LHCN-M2 (cell line): ENCODE data around the gene RNF144A. TPM values are rescaled to one million over a fixed set of nuclear protein-coding genes. Genes with fewer than 3 reads are reported as not detected.

Experiments used
- DNase-seq: peaks from one replicate; pipeline ENCODE4 v3.0.0-alpha.2; 2012; ENCODE audit warnings: low read depth
- total RNA-seq: library from RNA; depleted of rRNA; stranded (reverse); fragments of >200 nt; gene quantifications from 2 replicates; pipeline ENCODE4 v1.2.3, GENCODE V29; 2014

RNF144A gene
- total RNA-seq, 1 experiment from 2014 or later = 0.06 TPM

DNA sequence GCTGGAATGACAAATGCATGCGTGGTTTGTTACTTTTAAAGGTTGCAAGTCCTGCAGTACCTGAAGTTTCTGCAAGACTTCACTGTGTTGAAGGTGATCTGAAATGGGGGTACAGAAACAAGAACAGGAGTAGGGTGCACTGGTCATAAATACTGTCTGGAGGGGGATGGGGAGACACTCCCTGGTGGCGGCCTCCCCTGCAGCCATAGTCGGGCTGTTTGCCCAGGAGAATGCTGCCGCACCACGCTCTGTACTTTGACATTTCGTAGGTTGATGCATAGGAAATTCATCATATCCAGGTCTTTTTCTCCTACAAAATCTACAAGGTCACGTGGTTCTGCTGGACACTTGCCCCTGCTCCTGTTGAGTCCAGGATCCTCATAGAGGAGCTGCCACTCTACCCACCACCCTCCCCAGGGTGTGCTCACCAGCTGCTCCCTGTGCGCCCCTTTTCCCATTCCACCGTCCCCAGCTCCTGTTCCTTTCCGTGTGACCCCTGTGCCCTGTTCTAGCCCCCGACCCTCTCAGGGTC is 103.8 kb downstream of the RNF144A start:
- DNase-seq = no peak

DNA sequence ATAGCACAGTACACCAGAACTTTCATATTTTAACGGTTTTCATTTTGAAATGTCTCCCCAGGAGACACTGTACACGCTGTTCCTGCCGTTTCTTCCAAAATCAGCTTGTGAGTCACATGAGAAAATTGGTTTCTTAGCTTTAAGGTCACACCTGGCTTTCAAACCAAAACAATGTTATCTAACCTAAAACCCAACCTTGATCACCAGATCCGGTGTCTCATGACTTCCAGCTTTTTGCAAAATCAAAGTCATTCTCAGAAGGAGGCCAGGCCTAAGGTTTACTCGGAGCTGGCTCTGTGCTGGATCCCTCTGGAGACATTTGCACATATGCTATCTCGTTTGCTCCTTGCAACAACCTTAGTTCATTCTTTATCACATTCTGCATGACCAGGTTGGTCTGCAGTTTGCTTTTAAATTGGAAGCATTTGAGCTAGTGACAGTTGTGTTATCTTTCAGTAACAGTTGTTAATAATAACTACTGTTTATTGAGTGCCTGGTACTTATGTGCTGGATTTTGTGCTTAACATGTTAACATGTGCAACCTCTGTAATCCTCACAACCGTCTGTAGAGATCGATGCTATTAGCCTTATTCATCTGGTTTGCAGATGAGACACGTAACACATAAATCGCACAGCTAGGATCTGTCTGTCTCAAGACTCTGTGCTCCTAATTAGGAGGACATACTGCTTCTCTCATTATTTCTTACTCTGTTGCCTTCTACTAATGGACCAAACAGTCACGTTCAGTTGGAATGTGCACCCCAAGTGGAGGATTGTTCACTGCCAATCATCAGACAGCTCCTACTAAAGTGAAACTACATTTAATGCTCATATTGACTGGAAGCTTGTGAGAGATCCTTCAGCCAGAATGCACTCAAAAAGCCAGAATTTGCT is 105.5 kb downstream of the RNF144A start:
- no peak for DNase-seq

DNA sequence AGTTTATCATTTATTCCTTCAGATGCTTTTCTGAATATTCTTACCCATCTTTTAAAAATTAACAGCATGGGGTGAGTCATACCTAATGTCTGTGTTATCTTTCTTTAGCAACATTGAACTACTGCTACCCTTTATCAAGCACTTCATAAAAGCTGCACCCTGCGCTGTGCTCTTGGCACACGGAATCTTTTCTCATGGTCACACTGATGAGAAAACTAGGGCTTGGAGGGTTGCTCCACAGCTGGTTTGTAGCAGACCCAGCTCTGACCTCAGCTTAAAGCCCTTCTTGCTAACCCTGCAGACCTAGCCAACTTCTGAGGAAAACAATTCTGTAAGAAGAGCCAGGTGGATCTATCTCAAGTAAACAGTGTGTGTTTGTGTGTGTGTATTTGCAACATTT is 106.3 kb downstream of the RNF144A start:
- no peak for DNase-seq

DNA sequence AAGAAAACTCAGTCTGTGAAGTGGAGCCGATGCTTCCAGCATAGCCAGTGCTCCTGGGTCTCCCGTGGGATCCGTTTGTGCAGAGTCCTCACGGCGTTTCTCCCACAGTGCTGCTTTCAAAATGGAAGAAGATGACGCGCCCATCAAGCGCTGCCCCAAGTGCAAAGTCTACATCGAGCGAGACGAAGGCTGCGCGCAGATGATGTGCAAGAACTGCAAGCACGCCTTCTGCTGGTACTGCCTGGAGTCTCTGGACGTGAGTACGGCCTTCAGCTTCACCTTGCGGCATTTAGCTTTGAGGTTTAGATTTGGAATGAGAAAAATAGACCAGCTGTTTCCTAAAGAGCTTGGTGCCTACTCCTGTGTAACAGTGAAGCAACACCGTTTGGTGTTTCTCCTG is 107.0 kb downstream of the RNF144A start:
- DNase-seq = no peak

DNA sequence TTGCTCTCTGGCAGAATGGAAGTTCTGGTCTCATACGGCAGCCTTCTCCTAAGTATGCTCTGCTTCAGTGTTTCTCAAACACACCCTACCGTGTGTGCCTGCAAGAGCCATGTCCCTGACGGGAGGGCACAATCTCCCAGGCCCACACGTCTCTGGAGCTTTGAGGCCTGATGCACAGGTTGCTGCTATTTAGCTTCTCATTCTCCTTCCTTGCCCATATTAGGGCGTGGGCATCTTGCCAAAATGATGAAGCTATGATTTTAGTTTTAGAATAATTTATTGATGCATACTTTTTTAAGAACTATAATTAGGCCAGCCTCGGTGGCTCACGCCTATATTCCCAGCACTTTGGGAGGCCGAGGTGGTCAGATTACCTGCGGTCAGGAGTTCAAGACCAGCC is 107.9 kb downstream of the RNF144A start:
- no peak for DNase-seq

DNA sequence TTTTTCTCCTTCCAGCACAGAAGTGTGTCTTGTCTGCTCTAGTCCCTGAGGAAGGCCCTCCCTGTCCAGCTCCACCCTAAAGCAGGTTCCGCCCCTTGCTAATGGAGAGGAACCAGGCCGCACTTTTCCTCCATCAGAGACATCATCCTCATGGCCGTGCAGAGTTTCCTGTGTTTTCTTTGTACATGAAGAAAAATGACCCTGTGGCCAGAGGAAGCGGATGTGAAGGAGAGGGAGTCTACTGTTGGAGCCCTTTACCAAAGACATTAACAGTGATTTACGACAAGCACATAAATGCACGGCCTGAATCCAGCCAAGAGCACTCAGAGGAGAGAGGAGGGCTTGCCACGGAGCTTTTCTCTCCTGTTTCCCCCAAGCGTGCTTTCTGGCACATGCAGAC is 109.5 kb downstream of the RNF144A start:
- no peak for DNase-seq

DNA sequence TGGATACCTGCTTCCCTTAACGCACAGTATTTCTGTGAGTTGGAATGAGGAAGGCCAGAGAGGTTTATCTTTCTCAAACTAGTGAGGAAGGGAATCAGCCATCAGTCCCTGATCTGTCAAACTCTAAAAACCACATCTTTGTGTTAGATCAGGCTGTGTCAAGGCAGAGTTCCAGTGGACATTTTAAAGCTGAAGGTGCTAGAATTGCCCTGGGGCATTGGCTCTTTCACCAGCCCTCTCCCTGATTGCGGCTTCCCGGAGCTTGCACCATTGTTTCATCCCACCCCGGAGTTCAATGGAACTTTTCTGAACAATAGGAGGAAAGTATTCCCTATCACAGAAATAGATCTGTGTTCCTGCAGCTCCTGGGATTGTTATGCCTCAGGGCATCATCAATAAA is 110.2 kb downstream of the RNF144A start:
- no peak for DNase-seq

DNA sequence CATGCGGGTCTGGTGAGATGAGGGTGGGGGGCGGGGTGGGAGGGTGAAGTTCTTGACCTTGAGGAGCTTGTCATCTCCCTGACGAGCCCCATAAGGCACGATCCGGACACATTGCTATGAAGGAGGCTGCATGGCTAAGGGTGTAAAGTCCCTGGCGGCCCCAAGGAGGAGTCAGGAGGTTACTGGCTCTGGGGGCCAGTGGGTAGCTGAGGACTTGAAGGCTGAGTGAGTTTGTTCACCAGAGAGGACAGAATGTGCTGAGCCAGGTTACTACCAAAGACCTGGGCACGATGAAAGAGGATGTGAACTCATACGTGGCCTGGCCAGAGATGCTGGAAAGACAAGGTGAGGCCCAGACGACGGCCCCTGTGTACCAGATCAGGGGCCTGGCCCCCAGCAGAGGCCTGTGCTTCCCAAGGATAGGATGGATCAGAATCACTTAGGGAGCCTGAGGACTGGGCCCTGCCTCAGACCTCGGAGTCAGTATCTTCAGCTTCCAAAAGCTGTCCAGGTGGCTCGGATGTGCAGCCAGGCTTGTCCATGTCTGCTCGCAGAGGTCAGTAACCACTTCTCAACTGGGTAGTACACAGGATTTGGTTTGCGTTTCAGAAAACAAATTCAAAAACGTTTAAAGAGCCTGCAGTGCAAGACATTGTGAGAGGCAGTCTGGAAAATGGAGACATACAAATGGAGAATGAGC is 110.9 kb downstream of the RNF144A start:
- DNase-seq = no peak

DNA sequence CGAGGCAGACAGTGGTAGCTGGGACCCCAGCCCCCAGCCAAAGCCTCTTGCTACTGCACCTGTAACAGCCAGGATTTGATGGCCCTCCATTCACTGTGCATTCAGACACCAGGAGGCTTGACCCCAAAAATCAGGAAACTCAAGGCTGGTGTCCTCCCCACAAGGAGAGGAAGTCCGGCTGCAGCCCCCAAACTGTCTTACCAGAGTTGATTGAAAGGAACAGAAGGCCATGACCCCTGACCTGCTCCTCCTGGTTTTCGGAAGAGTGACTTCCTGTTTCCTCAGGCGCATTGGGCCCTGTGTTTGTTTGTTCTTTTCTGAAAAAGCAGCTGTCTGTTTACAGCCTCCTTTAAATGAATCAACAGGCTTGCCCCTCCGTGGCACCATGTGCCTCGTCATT is 111.6 kb downstream of the RNF144A start:
- DNase-seq = no peak

DNA sequence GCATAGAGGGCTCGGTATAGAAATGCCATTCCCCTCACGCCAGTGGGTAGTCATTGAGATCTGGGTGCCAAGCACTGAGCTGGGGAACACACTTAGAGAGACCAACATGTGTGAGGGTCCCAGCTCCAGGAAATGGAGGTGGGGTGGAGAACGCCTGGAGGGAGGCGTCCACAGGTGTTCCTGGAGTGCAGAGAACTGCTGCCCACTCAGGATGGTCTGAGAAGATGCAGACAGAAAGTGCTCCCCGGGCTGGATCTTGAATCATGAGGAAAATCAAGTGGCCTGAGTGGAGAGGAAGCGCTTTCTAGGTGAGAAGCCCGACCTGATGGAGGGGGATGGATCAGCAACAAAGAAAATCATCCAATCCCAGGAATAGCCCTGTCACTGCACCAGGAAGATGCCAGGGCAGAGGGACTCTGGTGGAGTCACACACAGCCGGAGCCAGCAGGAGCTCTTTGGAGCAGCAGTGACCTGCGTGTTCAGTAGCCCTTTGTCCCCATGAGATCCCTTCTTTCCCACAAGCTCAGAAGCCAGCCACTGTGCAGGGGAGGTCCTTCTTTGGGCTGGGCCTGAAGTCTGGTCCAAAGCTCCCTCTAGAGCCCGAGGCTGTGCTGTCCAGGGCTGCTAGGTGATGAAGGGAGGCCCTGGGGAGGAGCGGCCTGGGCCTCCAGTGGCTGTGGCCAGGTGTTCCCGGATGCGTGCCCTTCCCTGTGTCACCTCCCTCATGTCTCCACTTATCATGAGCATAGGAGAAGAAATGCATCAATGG is 112.3 kb downstream of the RNF144A start:
- DNase-seq = no peak

DNA sequence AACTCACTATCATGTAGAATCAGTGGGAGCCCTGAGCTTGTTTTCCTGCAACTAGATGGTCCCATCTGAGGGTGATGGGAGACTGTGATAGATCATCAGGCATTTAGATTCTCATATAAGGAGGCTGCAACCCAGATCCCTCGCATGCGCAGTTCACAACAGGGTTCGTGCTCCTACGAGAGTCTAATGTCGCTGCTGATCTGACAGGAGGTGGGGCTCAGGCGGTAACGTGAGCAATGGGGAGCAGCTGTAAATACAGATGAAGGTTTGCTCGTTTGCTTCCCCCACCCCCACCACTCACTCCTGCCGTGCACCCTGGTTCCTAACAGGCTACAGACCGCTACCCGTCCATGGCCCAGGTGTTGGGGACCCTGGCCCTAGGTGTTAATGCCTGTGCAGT is 113.6 kb downstream of the RNF144A start:
- no peak for DNase-seq

DNA sequence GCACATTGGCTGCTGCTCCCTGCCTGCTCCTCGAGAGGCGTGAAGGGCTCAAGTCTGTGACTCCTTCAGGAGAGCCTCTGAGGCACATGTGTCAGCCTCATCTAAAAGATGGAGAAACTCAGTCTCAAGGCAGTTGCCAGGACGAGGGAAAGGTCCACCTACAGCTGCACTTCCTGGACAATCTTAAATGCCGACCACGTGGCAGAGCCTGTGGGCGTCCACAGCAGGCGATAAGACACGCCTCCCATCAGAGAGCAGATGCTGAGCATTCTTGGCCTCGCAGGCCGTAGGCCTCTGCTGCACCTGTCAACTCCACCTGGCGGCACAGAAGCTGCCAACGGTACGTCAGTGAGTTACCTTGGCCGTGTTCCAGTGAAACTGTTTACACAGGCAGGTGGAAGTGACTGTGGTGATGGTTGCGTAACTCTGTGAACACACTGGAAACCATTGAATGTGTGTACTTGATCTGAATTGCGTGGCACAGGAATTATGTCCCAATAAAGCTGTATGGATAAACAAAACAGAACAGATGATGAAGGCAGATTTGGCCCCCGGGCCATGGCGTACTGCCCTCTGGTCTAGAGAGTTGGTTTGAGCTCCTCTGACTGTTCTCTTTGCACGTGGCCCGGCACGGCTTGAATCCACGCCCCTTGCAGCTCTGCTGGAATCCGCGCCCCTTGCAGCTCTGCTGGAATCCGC is 114.5 kb downstream of the RNF144A start:
- peak; percentile 2 for DNase-seq

DNA sequence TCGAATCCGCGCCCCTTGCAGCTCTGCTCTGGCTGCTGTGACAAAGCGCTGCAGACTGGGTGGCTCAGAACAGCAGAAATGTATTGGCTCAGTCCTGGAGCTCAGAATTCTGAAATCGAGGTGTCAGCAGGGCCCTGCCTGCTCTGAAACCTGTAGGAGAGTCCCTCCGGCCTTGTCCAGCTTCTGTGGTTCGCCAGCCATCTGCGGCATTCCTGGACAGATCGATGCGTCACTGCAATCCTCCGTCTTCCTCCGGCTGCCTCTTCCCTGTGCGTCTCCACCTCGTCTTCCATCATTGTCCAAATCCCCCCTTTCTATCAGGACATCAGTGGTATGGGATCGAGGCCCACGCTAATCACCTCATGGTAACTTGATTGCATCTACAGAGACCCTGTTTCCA is 115.2 kb downstream of the RNF144A start:
- no peak for DNase-seq

DNA sequence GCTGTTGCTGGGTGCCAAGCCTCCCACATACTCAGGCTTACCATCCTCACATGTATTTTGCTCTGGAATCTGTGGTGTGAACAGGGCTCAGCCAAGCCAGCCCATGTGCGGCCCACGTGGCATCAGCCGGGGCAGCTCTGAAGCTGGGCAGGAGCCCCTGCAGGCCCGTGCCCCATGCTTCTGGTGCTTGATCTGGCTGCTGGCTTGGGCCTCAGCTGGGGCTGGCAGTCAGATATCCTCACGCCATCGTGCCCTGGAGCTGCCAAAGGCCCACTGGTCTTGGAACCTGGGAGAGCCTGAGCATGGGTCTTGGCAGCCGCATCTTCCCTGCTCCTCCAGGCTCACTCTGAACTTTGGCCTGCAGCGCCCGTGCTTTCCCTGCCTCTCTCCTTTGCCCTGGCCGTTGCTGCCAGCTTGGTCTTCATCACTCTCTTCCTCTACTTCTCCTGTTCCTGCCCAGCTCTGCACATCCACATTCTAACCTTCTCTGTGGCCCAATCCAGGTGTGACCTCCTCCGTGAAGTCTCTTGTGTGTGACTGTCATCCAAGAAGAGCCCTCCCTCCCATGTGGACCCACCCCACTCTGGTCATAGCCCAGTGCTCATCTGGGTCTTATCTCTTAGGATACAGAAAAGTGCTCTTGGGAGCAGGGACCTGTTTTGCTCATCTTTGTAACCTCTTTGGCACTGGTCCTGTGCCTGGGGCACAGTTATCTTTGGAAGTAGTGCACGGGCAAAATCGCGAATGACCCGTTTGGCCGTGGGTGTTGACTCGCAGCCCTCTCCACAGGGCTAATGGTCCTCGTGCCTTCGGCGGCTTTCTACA is 116.1 kb downstream of the RNF144A start:
- no peak for DNase-seq

DNA sequence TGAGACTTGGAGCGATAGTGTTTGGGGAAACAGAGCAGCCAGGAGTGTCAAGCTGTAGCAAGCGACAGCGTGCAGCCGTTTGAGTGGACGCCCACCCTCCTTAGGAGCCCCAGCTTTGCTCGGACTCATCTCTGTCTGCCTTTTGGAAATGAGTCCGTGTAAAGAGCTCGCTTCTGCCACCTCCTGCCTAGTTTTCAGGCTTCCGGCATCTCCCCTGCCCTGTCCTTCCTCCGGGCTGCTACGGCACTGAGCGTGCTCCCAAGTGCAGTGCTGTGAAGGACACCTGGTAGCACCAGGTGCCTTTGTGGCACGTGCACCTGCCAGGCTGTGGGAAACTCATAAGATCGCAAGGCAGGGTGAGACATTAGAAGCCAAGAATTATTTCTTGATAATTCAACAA is 117.1 kb downstream of the RNF144A start:
- DNase-seq = no peak

DNA sequence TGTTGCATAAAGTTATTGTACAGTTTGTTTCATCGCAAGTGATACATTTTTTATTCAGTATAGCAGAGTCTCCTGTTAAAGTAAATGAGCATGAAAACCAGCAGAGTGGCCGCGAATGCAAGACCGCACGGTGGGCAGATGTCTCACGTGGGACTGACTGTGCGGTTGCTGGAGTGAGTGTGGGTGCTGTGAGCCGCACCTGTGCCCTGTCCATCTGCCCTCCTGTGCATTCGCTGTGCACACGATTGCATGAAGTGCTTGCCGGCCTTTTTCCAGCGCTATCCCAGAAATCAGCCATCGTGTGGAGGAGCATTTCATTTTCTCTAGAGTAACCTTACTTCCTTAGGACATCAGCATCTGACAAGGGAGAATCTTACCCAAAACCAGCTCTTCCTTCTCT is 118.7 kb downstream of the RNF144A start:
- no peak for DNase-seq

DNA sequence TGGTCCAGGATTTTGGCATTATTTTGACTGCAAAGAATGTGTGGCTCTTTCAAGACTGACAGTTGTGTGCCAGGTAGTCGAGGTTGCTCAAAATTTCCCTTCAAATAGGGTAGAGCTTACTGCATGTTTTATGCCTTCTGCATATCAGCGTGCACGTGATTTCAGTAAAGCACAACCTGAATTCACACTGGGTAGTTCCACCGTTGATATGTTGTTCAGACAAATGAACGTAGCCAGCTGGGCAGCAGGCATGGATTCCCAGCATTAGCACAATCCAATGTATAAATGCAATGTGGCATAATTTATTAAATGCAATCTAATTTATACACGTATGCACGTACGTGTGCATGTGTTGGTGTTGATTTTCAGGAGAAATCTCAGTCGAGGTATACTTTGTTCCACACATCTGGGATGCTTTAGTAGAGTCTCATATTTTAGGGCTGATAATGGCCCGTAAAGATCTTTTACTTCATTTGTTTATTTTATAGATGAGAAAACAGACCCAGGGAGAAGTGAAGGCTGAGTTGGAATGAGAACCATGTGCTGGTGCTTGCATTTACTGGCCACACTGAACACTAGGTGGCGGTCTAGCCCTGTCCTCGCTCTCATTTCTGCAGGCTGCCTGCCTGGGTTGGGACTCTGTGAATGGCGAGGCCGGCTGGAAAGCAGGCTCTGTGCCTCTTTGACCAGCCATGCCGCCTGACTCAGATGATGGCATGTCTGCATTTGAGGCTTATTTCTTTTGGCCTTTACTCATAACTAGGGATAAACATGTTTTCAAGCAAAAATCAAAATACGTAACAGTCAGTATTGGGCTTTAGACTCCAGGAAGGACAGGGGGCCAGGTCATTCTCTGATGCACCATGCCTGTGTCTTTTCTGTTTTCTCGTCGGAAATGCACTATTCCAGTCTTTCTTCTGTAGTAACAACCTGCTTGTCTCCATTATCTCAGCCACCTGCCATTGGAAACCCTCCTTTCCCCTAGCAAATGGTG is 120.4 kb downstream of the RNF144A start:
- DNase-seq = no peak

DNA sequence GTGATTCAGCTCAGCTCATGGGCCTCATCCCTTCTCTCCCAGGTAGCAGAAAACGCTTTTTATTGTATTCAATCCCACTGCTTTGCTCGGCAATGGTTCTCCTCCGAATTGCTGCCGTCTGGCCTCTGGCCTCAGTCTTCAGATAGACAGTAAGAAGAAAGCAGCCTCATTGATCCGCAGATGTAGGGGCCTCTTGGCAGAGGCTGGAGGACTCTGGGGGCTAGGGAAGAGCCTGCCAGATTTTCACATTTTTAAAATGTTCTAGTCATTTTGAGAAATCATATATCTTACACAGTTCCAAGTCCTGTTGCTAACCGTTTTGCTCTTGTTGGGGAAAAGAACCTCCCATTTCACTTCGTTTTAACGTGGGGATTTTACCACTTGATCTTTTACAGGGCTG is 123.3 kb downstream of the RNF144A start:
- DNase-seq = no peak

DNA sequence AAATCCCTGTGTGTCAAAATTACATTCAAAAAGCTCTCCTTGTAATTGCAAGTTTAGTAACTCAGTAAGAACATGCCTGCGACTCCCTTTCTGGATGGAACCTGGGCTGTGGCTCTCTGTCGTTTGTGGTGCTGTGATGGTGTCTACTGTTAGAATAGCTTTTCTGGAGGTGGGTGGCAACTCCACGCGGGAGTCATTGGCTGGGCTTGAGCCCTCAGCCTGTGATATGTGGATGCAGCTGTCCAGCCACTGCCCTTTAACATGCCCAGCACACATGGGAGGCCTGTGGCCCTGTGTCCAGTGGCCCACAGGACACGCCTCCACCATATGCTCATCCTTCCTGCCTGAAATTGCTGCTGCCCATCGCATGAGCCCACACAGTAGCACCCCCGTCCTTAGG is 124.2 kb downstream of the RNF144A start:
- DNase-seq = no peak
